ENCODE data around the gene ADGRG1.

The ADGRG1 gene

DNA sequence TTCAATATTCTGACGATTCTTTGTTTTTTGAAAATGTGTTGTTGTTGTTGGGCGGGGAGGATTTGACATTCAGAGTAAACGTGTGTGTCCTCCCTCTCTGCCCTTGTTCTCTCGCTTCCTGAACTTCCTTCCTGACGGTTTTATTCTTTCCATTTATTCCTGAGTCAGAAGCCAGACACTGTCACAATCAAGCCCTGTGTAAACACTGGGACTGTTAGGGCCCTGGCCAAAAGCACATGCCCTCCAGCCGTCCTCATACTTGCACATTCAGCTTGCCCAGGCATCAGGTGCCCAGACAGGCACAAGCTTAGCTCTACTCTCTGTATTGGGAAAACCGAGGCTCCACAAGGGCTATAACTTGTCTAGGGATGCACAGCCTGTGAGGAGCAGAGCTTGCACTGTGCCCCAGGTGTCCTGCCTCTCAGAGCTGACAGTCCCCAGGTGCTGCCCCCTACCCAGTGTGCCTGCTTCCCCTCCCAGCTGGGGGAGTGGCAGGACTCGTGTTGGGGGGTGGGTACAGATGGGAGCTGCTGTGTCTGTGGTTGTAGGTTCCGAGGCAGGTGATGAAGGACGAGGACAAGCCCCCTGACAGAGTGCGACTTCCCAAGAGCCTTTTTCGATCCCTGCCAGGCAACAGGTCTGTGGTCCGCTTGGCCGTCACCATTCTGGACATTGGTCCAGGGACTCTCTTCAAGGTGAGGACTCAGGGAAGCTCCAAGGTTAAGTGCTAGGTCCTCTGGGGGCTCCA, 49.4 kb downstream of the ADGRG1 start:
- TF ChIP-seq JUND (IDR thresholded peaks at IDR 0.05; ENCODE audit: low read depth), result no peak
- in situ Hi-C loops (cut with HindIII; ENCODE audit: low pct_unique_long_range_greater_than_20kb, low sequenced_read_pairs), result no loop called here
- peak in 1 of 2 experiments; percentile 56 for DNase-seq (ENCODE audit: low read depth in 1 of 2, low spot score in 1 of 2)

DNA sequence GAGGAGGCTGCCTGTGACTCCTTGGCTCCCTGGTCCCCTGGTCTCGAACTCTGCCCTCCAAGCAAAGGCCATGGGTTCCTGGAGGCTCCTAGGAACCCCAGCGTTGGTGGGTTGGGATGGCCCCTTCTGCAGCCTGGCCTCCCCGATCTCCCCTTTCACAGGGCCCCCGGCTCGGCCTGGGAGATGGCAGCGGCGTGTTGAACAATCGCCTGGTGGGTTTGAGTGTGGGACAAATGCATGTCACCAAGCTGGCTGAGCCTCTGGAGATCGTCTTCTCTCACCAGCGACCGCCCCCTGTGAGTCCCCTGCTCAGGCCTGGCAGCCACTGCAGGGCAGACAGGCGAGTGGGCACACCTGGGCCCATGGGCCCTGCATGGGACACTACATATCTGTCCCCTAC, 50.6 kb downstream of the ADGRG1 start:
- DNase-seq (ENCODE audit: low read depth in 1 of 2, low spot score in 1 of 2), result no peak
- TF ChIP-seq JUND (IDR thresholded peaks at IDR 0.05; ENCODE audit: low read depth), result no peak
- in situ Hi-C loops (cut with HindIII; ENCODE audit: low pct_unique_long_range_greater_than_20kb, low sequenced_read_pairs), result no loop called here

- TF ChIP-seq JUND (IDR thresholded peaks at IDR 0.05; ENCODE audit: low read depth), result no peak
- in situ Hi-C loops (cut with HindIII; ENCODE audit: low pct_unique_long_range_greater_than_20kb, low sequenced_read_pairs), result no loop called here
- DNase-seq (ENCODE audit: low read depth in 1 of 2, low spot score in 1 of 2), result no peak
Measured at GRCh38 chr16:57679767-57680482, 51.5 kb downstream of the ADGRG1 start.

GRCh38 chr16:57680842-57681375, 52.5 kb downstream of the ADGRG1 start:
- DNase-seq (ENCODE audit: low read depth in 1 of 2, low spot score in 1 of 2), result no peak
- TF ChIP-seq JUND (IDR thresholded peaks at IDR 0.05; ENCODE audit: low read depth), result no peak
- in situ Hi-C loops (cut with HindIII; ENCODE audit: low pct_unique_long_range_greater_than_20kb, low sequenced_read_pairs), result no loop called here

- in situ Hi-C loops (cut with HindIII; ENCODE audit: low pct_unique_long_range_greater_than_20kb, low sequenced_read_pairs), result no loop called here
- no peak for TF ChIP-seq JUND (IDR thresholded peaks at IDR 0.05; ENCODE audit: low read depth)
- DNase-seq (ENCODE audit: low read depth in 1 of 2, low spot score in 1 of 2), result no peak
Measured at GRCh38 chr16:57681950-57682728, 53.7 kb downstream of the ADGRG1 start.

DNA sequence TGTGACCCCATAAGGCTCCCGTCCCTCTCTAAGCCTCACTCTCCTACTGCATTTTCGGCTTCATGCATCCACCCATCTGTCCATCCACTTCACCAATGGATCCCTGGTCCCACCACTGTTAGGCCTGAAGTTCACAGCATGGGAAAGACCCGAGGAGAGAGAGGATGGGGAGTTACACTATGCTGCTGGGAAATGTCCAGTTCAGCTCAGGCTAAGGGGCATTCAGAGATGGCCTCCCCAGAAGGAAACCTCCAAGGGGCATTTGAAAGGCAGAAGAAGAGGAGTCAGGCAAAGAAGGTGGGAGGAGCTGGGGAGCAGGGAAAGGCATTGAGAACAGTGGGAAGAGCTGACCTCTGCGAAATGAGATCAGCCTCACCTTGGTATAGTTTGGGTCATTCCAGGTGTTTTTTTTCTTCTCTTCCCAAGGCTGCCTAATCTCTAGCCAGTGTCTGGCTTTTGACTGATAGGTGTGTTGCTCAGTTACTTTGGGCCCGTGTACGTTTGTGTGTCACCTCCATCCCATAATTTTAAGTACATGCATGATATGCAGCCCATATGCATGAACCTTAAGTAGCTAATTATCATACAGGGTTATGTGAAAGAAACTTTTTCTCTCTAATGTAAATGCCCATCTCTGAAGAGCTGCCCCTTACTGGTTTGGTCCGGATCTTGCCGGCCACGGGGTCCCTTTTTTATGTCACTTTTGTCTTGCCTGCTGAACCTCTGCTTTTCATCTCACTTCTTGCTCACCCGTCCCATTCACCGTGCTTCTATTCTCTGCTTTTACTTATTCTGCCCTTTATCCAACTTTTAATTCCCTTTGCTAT, 54.6 kb downstream of the ADGRG1 start:
- in situ Hi-C loops (cut with HindIII; ENCODE audit: low pct_unique_long_range_greater_than_20kb, low sequenced_read_pairs), result no loop called here
- DNase-seq (ENCODE audit: low read depth in 1 of 2, low spot score in 1 of 2), result no peak
- no peak for TF ChIP-seq JUND (IDR thresholded peaks at IDR 0.05; ENCODE audit: low read depth)

DNA sequence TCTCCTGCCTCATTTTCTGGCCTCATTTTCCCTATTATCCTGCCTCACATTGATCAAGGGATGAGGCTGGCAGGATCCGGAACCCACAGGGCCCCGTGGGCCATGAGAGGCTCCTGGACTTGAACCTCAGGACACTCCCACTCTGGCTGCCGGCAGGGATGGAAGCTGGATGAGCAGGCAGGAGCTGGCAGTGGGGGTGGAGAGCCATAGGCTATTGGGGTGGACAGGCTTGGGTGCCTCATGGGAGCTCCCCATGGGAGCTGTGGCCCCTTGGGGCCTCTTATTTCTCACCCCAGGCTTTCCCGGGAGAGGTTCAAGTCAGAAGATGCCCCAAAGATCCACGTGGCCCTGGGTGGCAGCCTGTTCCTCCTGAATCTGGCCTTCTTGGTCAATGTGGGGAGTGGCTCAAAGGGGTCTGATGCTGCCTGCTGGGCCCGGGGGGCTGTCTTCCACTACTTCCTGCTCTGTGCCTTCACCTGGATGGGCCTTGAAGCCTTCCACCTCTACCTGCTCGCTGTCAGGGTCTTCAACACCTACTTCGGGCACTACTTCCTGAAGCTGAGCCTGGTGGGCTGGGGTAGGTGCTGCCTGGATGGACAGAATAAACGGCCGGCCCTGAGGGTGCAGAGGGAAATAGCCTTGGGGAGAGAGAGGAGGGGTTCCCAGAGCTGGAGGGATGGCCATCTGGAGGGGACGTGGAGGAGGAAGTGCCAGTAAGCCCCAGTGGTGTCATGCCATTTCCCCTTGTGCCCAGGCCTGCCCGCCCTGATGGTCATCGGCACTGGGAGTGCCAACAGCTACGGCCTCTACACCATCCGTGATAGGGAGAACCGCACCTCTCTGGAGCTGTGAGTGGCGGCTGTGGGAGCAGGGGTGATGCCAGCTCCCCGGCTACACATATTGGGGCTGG, 55.5 kb downstream of the ADGRG1 start:
- DNase-seq (ENCODE audit: low read depth in 1 of 2, low spot score in 1 of 2), result no peak
- TF ChIP-seq JUND (IDR thresholded peaks at IDR 0.05; ENCODE audit: low read depth), result no peak
- in situ Hi-C loops (cut with HindIII; ENCODE audit: low pct_unique_long_range_greater_than_20kb, low sequenced_read_pairs), result no loop called here

- no peak for TF ChIP-seq JUND (IDR thresholded peaks at IDR 0.05; ENCODE audit: low read depth)
- in situ Hi-C loops (cut with HindIII; ENCODE audit: low pct_unique_long_range_greater_than_20kb, low sequenced_read_pairs), result no loop called here
Measured at GRCh38 chr16:57684626-57685358, 56.4 kb downstream of the ADGRG1 start.

GRCh38 chr16:57685633-57686032, 57.2 kb downstream of the ADGRG1 start:
- in situ Hi-C loops (cut with HindIII; ENCODE audit: low pct_unique_long_range_greater_than_20kb, low sequenced_read_pairs), result no loop called here
- no peak for TF ChIP-seq JUND (IDR thresholded peaks at IDR 0.05; ENCODE audit: low read depth)
- DNase-seq (ENCODE audit: low read depth in 1 of 2, low spot score in 1 of 2), result no peak

More at GRCh38 chr16:57684626-57685358, 56.4 kb downstream of the ADGRG1 start:
- no peak for DNase-seq (ENCODE audit: low read depth in 1 of 2, low spot score in 1 of 2)

GRCh38 chr16:57686577-57686976, 58.1 kb downstream of the ADGRG1 start:
- DNase-seq (ENCODE audit: low read depth in 1 of 2, low spot score in 1 of 2), result no peak
- in situ Hi-C loops (cut with HindIII; ENCODE audit: low pct_unique_long_range_greater_than_20kb, low sequenced_read_pairs), result no loop called here
- no peak for TF ChIP-seq JUND (IDR thresholded peaks at IDR 0.05; ENCODE audit: low read depth)

All from T47D (cell line).